HepG2 (cell line): ENCODE results near the gene NOSIP. TPM values are rescaled to one million over a fixed set of nuclear protein-coding genes. Genes with fewer than 3 reads are reported as not detected.

Experiments
- ATAC-seq: fragments of 200-7000 bp; cut with Tn5 transposase; 3 replicates; pipeline ENCODE4 v1.9.1; 2020; ENCODE audit warnings: mild to moderate bottlenecking, moderate library complexity
- BruUV-seq: library from RNA; stranded (reverse); fragments of 400-500 nt; replicated peaks from 2 replicates; lab custom pipeline; 2021; lab: Mats Ljungman, UMichigan
- CTCF ChIA-PET: fragments of 300-600 bp; formaldehyde crosslinking; extraction: SDS; loops from one replicate; lab custom pipeline; 2021; ENCODE audit warnings: low total read pairs, inconsistent platforms, low intra/inter-chr PET ratio; lab: Yijun Ruan, JAX
- POLR2A ChIA-PET: fragments of 350-600 bp; sonication (Branson Sonifier 250); formaldehyde crosslinking; loops from one replicate; lab custom pipeline; 2020; ENCODE audit warnings: antibody characterized with exemption, inconsistent platforms; lab: Yijun Ruan, JAX
- DNase-seq: peaks from one replicate; pipeline ENCODE4 v3.0.0-alpha.2; 2015; ENCODE audit warnings: low spot score
- FAIRE-seq: peaks from 3 replicates; lab custom pipeline; 2011; peaks lifted over from hg19 to GRCh38; lab: Jason Lieb, UNC
- H2AFZ ChIP-seq: one replicate; pipeline ENCODE4 v1.6.1; 2011; ENCODE audit warnings: low read length, inconsistent platforms
- H3K27ac ChIP-seq: fragments of 300-600 bp; 3 replicates; pipeline ENCODE4 v1.8.0; 2011; ENCODE audit warnings: mixed run types, mild to moderate bottlenecking, mixed read lengths, low read length, inconsistent platforms; ENCODE audit not compliant: insufficient read depth; ENCODE audit errors: extremely low read length
- H3K27me3 ChIP-seq, 2 experiments: fragments of 200-600 bp in 1 of 2; 2 replicates in 1 of 2; 3 replicates in 1 of 2; pipeline versions ENCODE4 v1.6.0 to v1.8.0; 2011; ENCODE audit warnings: low read length in 2 of 2, mild to moderate bottlenecking in 2 of 2, moderate library complexity in 2 of 2, inconsistent platforms in 1 of 2; ENCODE audit not compliant: insufficient read depth in 2 of 2, control insufficient read depth in 1 of 2
- H3K36me3 ChIP-seq, 2 experiments: fragments of 200-600 bp in 1 of 2; replicated peaks in 1 of 2; 2 replicates in 1 of 2; 3 replicates in 1 of 2; pipeline versions ENCODE4 v1.5.1 to v1.8.0; 2011; ENCODE audit warnings: low read length in 2 of 2, inconsistent platforms in 1 of 2; ENCODE audit not compliant: insufficient read depth in 2 of 2, control insufficient read depth in 1 of 2
- H3K4me1 ChIP-seq: 2 replicates; pipeline ENCODE4 v1.5.1; 2012; ENCODE audit warnings: low read length, inconsistent platforms; ENCODE audit not compliant: insufficient read depth
- H3K4me2 ChIP-seq: 2 replicates; pipeline ENCODE4 v1.6.0; 2011; ENCODE audit warnings: low read depth, low read length, inconsistent platforms
- H3K4me3 ChIP-seq, 3 experiments: fragments of 200-600 bp in 1 of 3; sonication (generic), shearing (Covaris generic) in 1 of 3; replicated peaks in 1 of 3; 2 replicates each; pipeline ENCODE4 v1.5.1; 2011 to 2016; ENCODE audit warnings: low read length in 3 of 3, inconsistent platforms in 2 of 3, low read depth in 2 of 3, mild to moderate bottlenecking in 2 of 3, control low read depth in 1 of 3, mixed read lengths in 1 of 3; ENCODE audit not compliant: insufficient read depth in 1 of 3
- H3K79me2 ChIP-seq: one replicate; pipeline ENCODE4 v1.6.1; 2011; ENCODE audit warnings: low read length, inconsistent platforms; ENCODE audit not compliant: insufficient read depth
- H3K9ac ChIP-seq: 2 replicates; pipeline ENCODE4 v1.6.0; 2011; ENCODE audit warnings: mild to moderate bottlenecking, low read depth, low read length, inconsistent platforms; ENCODE audit not compliant: insufficient read depth
- H3K9me3 ChIP-seq: 2 replicates; pipeline ENCODE4 v1.5.1; 2012; ENCODE audit warnings: mild to moderate bottlenecking, low read length
- H4K20me1 ChIP-seq: 2 replicates; pipeline ENCODE4 v1.6.0; 2011; ENCODE audit warnings: inconsistent platforms, mild to moderate bottlenecking, low read length, moderate library complexity; ENCODE audit not compliant: insufficient read depth
- AGO2 ChIP-seq: fragments of 200-400 bp; formaldehyde crosslinking; optimal IDR thresholded peaks from 2 replicates; pipeline ENCODE3; 2017; ENCODE audit warnings: mild to moderate bottlenecking, low read depth, low read length, moderate library complexity
- ELF1 ChIP-seq: sonication (generic); formaldehyde crosslinking; IDR thresholded peaks from 2 replicates; pipeline ENCODE4 v1.4.0; 2020; ENCODE audit warnings: missing genetic modification reagents
- FOXJ3 ChIP-seq: sonication (generic); formaldehyde crosslinking; IDR thresholded peaks from 2 replicates; pipeline ENCODE4 v1.4.0; 2020; ENCODE audit warnings: missing genetic modification reagents, mild to moderate bottlenecking, borderline replicate concordance
- GABPA ChIP-seq, 2 experiments: IDR thresholded peaks; 2 replicates each; pipeline ENCODE4 v1.6.1; 2011 to 2016; ENCODE audit warnings: low read depth in 2 of 2, low read length in 1 of 2, missing biosample characterization in 1 of 2, missing genetic modification characterization in 1 of 2
- MXD4 ChIP-seq: IDR thresholded peaks from 2 replicates; pipeline ENCODE4 v1.6.1; 2016; ENCODE audit warnings: mild to moderate bottlenecking, missing biosample characterization, missing genetic modification reagents
- NR1H2 ChIP-seq: sonication (generic); formaldehyde crosslinking; IDR thresholded peaks from 2 replicates; pipeline ENCODE4 v1.8.1; 2022; ENCODE audit warnings: low read depth, missing genetic modification reagents, borderline replicate concordance
- RAD21 ChIP-seq: fragments of 450-650 bp; formaldehyde crosslinking; IDR thresholded peaks from 2 replicates; pipeline ENCODE4 v1.5.0; 2020; ENCODE audit warnings: mild to moderate bottlenecking
- ZBTB20 ChIP-seq: sonication (generic); formaldehyde crosslinking; IDR thresholded peaks from 2 replicates; pipeline ENCODE4 v1.8.1; 2023; ENCODE audit warnings: missing genetic modification reagents, low read depth, mild to moderate bottlenecking, borderline replicate concordance
- ZNF326 ChIP-seq: sonication (generic); formaldehyde crosslinking; IDR thresholded peaks from 2 replicates; pipeline ENCODE4 v1.4.0; 2020; ENCODE audit warnings: missing genetic modification reagents, borderline replicate concordance
- ZNF615 ChIP-seq: sonication (generic); formaldehyde crosslinking; IDR thresholded peaks from 2 replicates; pipeline ENCODE4 v1.5.0; 2020; ENCODE audit warnings: mild to moderate bottlenecking, missing genetic modification reagents, borderline replicate concordance
- ZNF878 ChIP-seq: sonication (generic); formaldehyde crosslinking; IDR thresholded peaks from 2 replicates; pipeline ENCODE4 v1.8.1; 2023; ENCODE audit warnings: mild to moderate bottlenecking, missing genetic modification reagents, moderate library complexity
- ZSCAN25 ChIP-seq: sonication (generic); formaldehyde crosslinking; IDR thresholded peaks from 2 replicates; pipeline ENCODE4 v1.8.0; 2022; ENCODE audit warnings: mild to moderate bottlenecking, missing genetic modification reagents
- WGBS: methylation state at CpG from one replicate; pipeline ENCODE4 v1.1.6; 2017; ENCODE audit warnings: low lambda C conversion rate; 5-methylcytosine and 5-hydroxymethylcytosine counted together
- in situ Hi-C: cut with HindIII; loops from 2 replicates; pipeline ENCODE4 v1.10.0; 2017; ENCODE audit warnings: low pct_unique_long_range_greater_than_20kb; ENCODE audit not compliant: extremely low pct_ligation_motif_present
- intact Hi-C: fragments of 100-400 bp; cut with micrococcal nuclease; formaldehyde crosslinking; loops from one replicate; pipeline ENCODE4 v1.10.0; 2022; ENCODE audit not compliant: unreplicated experiment
- polyA plus RNA-seq, 8 experiments: library from polyadenylated mRNA; depleted of rRNA in 3 of 8; stranded (reverse) in 7 of 8; unstranded in 1 of 8; fragments of >200 nt; fragmentation: Illumina TruSeq in 4 of 8; extraction: Trizol in 4 of 8; gene quantifications; 2 replicates each; pipeline versions ENCODE4 v1.2.1 to v1.2.3, GENCODE V29; 2011 to 2016; ENCODE audit warnings: low read depth in 4 of 8, missing spikeins in 1 of 8, mixed read lengths in 1 of 8; ENCODE audit not compliant: insufficient read depth in 1 of 8
- total RNA-seq, 5 experiments: library from RNA; depleted of rRNA; stranded (reverse); fragments of >200 nt; fragmentation: Illumina TruSeq; extraction: Trizol; gene quantifications; 2 replicates each; pipeline ENCODE4 v1.2.3, GENCODE V29; 2016; ENCODE audit warnings: low read depth in 1 of 5
- TF ChIP-seq, protein P1 (sequence below): sonication (generic); formaldehyde crosslinking; IDR thresholded peaks from 2 replicates; pipeline ENCODE4 v1.5.1; 2020; ENCODE audit warnings: mild to moderate bottlenecking, missing genetic modification reagents, borderline replicate concordance
- TF ChIP-seq, protein P2 (sequence below): sonication (generic); formaldehyde crosslinking; IDR thresholded peaks from 2 replicates; pipeline ENCODE4 v1.9.0; 2021; ENCODE audit warnings: missing genetic modification reagents, mild to moderate bottlenecking, borderline replicate concordance

The NOSIP gene
- total and polyA plus RNA-seq, 2 of the 13 experiments (the other 11 are each of a cell fraction or from before 2014, with no cell fraction given) = 54.3 to 78.0 TPM

DNA sequence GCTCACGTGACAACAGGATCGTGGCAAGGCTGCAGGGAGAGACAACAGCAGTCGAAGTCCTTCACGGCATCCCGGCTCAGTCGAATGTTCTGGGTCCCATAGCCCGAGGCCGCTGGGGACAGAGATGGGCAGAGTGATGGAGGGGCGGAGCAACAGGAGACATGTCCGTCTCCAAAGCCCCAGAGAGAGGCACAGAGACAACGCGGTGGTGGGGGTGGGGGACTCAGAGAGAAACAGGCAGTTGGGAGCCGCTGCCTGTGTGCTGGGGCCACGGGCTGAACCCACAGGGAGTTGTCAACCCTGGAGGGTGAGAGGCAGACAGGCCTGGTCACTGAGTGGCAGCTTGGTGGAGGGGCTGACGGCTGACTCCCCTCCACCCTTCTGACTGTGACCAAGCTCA lies 20.4 kb downstream of the NOSIP start:
- Histone ChIP-seq H3K4me1 (peaks cover 34% of the 10 kb centered on the region), H3K4me3 (no peak overlapping the region), H2AFZ (no peak overlapping the region), H3K9ac (no peak overlapping the region), H3K4me2 (no peak overlapping the region), H3K27me3 (no peaks in the 10 kb centered on the region), H4K20me1 (no peaks in the 10 kb centered on the region), H3K36me3 (peaks cover 18 to 42% of the 10 kb centered on the region in 2 experiments), H3K79me2 (peaks cover 6% of the 10 kb centered on the region), H3K27ac (no peak overlapping the region), H3K9me3 (no peaks in the 10 kb centered on the region)
- ChIA-PET CTCF (no interaction called here), POLR2A (interaction anchor here (0.5 kb wide), 1 partner anchor 24 kb away, joined by 3 read pairs; no protein-coding TSS in a partner anchor)
- BruUV-seq = no TSS peak
- in situ Hi-C loops (no loop called here), intact Hi-C loops (no loop called here)
- 94% methylated on average over 12 of the region's 15 CpGs for WGBS
- FAIRE-seq (no peak), DNase-seq (no peak), ATAC-seq (no peak)
- TF ChIP-seq AGO2 (peak; percentile 57), RAD21 (CRISPR knock-in tag) (no peak), GABPA (IDR thresholded peaks at IDR 0.05; ENCODE audit: low read depth, low read length) (no peak), GABPA (CRISPR knock-in tag; IDR thresholded peaks at IDR 0.05; ENCODE audit: low read depth) (no peak)
- TF ChIP-seq, protein P1, sequence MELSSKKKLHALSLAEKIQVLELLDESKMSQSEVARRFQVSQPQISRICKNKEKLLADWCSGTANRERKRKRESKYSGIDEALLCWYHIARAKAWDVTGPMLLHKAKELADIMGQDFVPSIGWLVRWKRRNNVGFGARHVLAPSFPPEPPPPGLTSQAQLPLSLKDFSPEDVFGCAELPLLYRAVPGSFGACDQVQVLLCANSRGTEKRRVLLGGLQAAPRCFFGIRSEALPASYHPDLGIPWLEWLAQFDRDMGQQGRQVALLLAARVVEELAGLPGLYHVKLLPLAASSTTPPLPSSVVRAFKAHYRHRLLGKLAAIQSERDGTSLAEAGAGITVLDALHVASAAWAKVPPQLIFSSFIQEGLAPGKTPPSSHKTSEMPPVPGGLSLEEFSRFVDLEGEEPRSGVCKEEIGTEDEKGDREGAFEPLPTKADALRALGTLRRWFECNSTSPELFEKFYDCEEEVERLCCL (CRISPR knock-in tag) = no peak

DNA sequence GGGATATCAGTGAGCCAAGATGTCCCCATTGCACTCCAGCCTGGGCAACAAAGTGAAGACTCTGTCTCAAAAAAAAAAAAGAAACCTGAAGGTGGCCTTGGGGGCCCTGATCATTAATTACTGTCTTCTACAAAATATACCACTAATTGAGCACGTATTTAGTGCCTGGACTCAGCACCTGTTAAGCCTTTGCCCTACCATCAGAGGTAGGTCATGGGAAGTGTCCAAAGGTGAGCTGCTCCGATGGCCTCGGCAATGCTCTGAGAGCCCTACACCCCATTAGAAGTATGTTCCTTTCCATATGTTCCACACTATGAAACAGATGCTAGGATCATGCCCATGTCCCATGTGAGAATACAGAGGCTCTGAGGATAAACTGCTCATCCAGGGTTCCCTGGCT lies 20.9 kb downstream of the NOSIP start:
- FAIRE-seq (no peak), DNase-seq (no peak)
- CTCF ChIA-PET = no interaction called here
- H3K4me2 ChIP-seq = no peak overlapping the region
- no peak for TF ChIP-seq ZSCAN25
- no peak for TF ChIP-seq ZNF326 (CRISPR knock-in tag)
- TF ChIP-seq ZNF615 (CRISPR knock-in tag) = no peak
- no peak for TF ChIP-seq FOXJ3 (CRISPR knock-in tag)
- TF ChIP-seq, protein P2, sequence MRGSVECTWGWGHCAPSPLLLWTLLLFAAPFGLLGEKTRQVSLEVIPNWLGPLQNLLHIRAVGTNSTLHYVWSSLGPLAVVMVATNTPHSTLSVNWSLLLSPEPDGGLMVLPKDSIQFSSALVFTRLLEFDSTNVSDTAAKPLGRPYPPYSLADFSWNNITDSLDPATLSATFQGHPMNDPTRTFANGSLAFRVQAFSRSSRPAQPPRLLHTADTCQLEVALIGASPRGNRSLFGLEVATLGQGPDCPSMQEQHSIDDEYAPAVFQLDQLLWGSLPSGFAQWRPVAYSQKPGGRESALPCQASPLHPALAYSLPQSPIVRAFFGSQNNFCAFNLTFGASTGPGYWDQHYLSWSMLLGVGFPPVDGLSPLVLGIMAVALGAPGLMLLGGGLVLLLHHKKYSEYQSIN (CRISPR knock-in tag) = no peak
- no peak for TF ChIP-seq MXD4 (CRISPR knock-in tag)
- no peak for TF ChIP-seq ELF1 (CRISPR knock-in tag)
- no peak for TF ChIP-seq ZBTB20 (CRISPR knock-in tag)
- TF ChIP-seq NR1H2 (CRISPR knock-in tag) = no peak
- no peak for TF ChIP-seq ZNF878 (CRISPR knock-in tag)
- TF ChIP-seq, all 625 proteins: peak for 0
- in situ Hi-C loops = no loop called here
- 96% methylated on average over 3 of the region's 3 CpGs for WGBS
- intact Hi-C loops = no loop called here
- no peak overlapping the region for H3K4me3 ChIP-seq
- H3K79me2 ChIP-seq = peaks cover 3% of the 10 kb centered on the region
- H3K27ac ChIP-seq = no peak overlapping the region
- H3K9me3 ChIP-seq = no peaks in the 10 kb centered on the region
- H3K9ac ChIP-seq = no peak overlapping the region
- no peak overlapping the region for H2AFZ ChIP-seq
- H3K27me3 ChIP-seq = no peaks in the 10 kb centered on the region
- no peaks in the 10 kb centered on the region for H4K20me1 ChIP-seq
- BruUV-seq = no TSS peak
- peaks cover 35% of the 10 kb centered on the region for H3K4me1 ChIP-seq
- peaks cover 18 to 46% of the 10 kb centered on the region in 2 experiments for H3K36me3 ChIP-seq
- POLR2A ChIA-PET = no interaction called here
- no peak for ATAC-seq
